Upper lobe of left lung (tissue), 6 donors: Measurements from ENCODE around the gene MAP1A. TPM values are rescaled to one million over a fixed set of nuclear protein-coding genes. Genes with fewer than 3 reads are reported as not detected.

ENCODE experiments used
- ATAC-seq, 2 donors: fragments of 200-7000 bp; cut with Tn5 transposase; one replicate each; pipeline ENCODE4 v1.9.1; 2022; ENCODE audit warnings: mild to moderate bottlenecking in 2 of 2, moderate library complexity in 2 of 2; ENCODE audit not compliant: low FRiP score in 2 of 2
- DNase-seq, 2 donors: peaks; one replicate each; pipeline ENCODE4 v3.0.0-alpha.2; 2019 to 2020
- H3K27ac ChIP-seq, 4 donors: fragments of 200-600 bp; sonication (generic); one replicate each; pipeline ENCODE4 v1.5.1; 2016 to 2019
- H3K27me3 ChIP-seq, 4 donors: fragments of 200-600 bp; sonication (generic); one replicate each; pipeline ENCODE4 v1.5.1; 2017 to 2019
- H3K36me3 ChIP-seq, 4 donors: fragments of 200-600 bp; sonication (generic); one replicate each; pipeline ENCODE4 v1.5.1; 2016 to 2019
- H3K4me1 ChIP-seq, 4 donors: fragments of 200-600 bp; sonication (generic); one replicate each; pipeline ENCODE4 v1.5.1; 2018 to 2019
- H3K4me3 ChIP-seq, 4 donors: fragments of 200-600 bp; sonication (generic); one replicate each; pipeline ENCODE4 v1.5.1; 2017 to 2019; ENCODE audit warnings: mild to moderate bottlenecking in 2 of 4, moderate library complexity in 1 of 4
- H3K9me3 ChIP-seq, 4 donors: fragments of 200-600 bp; sonication (generic); one replicate each; pipeline ENCODE4 v1.5.1; 2018 to 2019
- CTCF ChIP-seq, 6 experiments: fragments of 450-650 bp in 4 of 6; fragments of 200-600 bp in 2 of 6; sonication (generic) in 2 of 6; IDR thresholded peaks; one replicate each; pipeline ENCODE4 v1.5.1; 2016 to 2019; ENCODE audit warnings: antibody characterized with exemption in 6 of 6
- EP300 ChIP-seq, 4 donors: sonication (generic); formaldehyde crosslinking; IDR thresholded peaks; one replicate each; pipeline ENCODE4 v1.5.1; 2017; ENCODE audit warnings: antibody characterized with exemption in 4 of 4, control low read depth in 2 of 4
- POLR2A ChIP-seq, 4 donors: fragments of 450-650 bp; IDR thresholded peaks; one replicate each; pipeline ENCODE4 v1.5.1; 2016 to 2017; ENCODE audit warnings: antibody characterized with exemption in 4 of 4, mild to moderate bottlenecking in 2 of 4
- POLR2AphosphoS5 ChIP-seq, 2 donors: sonication (generic); formaldehyde crosslinking; IDR thresholded peaks; one replicate each; pipeline ENCODE4 v1.5.1; 2017; ENCODE audit warnings: antibody characterized with exemption in 2 of 2
- WGBS, 2 donors: methylation state at CpG; one replicate each; pipeline ENCODE4 v1.1.5; 2017 to 2018; 5-methylcytosine and 5-hydroxymethylcytosine counted together
- total RNA-seq, 6 donors: library from RNA; depleted of rRNA in 4 of 6; stranded (reverse); fragments of >200 nt in 4 of 6; gene quantifications; one replicate each; pipeline versions ENCODE4 v1.1.0 to v1.2.1, GENCODE V29; 2016 to 2021
- donor health status: DM: no; HTN: no; CAD: no; lungs with moderate emphysema.
- donor health status: DM: no; HTN: yes; CAD: no; lungs with severe emphysema.

The MAP1A gene
- total RNA-seq, 6 donors from 2014 or later: 2.9 to 9.8 (median 6.1) TPM

GRCh38 chr15:43492266-43492665 lies 25.1 kb upstream of the MAP1A start:
- Histone ChIP-seq H3K9me3 (no peaks in the 10 kb centered on the region), H3K4me3 (peak overlapping the region; percentile 68 to 96 (median 84)), H3K4me1 (peaks cover 4 to 25% (median 6%) of the 10 kb centered on the region in 4 donors), H3K36me3 (peaks cover 0 to 14% (median 5%) of the 10 kb centered on the region in 4 donors), H3K27me3 (no peaks in the 10 kb centered on the region), H3K27ac (peak overlapping the region; percentile 75 to 89 (median 80))
- DNase-seq (no peak), ATAC-seq (no peak)
- 10 to 12% methylated on average over 7 of the region's 7 CpGs for WGBS, 2 donors
- TF ChIP-seq POLR2A (IDR thresholded peaks at IDR 0.05): no peak
- no peak for TF ChIP-seq EP300 (IDR thresholded peaks at IDR 0.05)
- TF ChIP-seq POLR2AphosphoS5 (IDR thresholded peaks at IDR 0.05): no peak
- no peak for TF ChIP-seq CTCF (IDR thresholded peaks at IDR 0.05)

- WGBS, 2 donors: 2% methylated on average over 35 to 54 of the region's 54 CpGs
- peak within 1 kb of the TSS; percentile 68 to 96 (median 84) for H3K4me3 ChIP-seq
- no peaks in the 10 kb centered on the region for H3K27me3 ChIP-seq
- no peaks in the 10 kb centered on the region for H3K9me3 ChIP-seq
- no peak for TF ChIP-seq CTCF (IDR thresholded peaks at IDR 0.05)
- TF ChIP-seq POLR2AphosphoS5 (IDR thresholded peaks at IDR 0.05): peak; percentile 44 to 59
- TF ChIP-seq EP300 (IDR thresholded peaks at IDR 0.05): no peak
- peak in 1 of 4 donors; percentile 61 for TF ChIP-seq POLR2A (IDR thresholded peaks at IDR 0.05)
- peak within 1 kb of the TSS; percentile 75 to 89 (median 80) for H3K27ac ChIP-seq
- peaks cover 4 to 25% (median 6%) of the 10 kb centered on the region in 4 donors for H3K4me1 ChIP-seq
- ATAC-seq: peak; percentile 98 to 100
- peaks cover 0 to 8% (median 4%) of the 10 kb centered on the region in 4 donors for H3K36me3 ChIP-seq
- DNase-seq: peak; percentile 97 to 99
These were observed 24.5 kb upstream of the MAP1A start, which contains the start of gene TP53BP1 for GRCh38 chr15:43492673-43493601. TP53BP1 (minus strand) TSS chr15:43493156; CDS start chr15:43493043, 113 bp downstream.

GRCh38 chr15:43493703-43494472 lies 23.5 kb upstream of the MAP1A start:
- Histone ChIP-seq H3K36me3 (peaks cover 0 to under 1% (median 0%) of the 10 kb centered on the region in 4 donors), H3K9me3 (no peaks in the 10 kb centered on the region), H3K27ac (peak overlapping the region; percentile 75 to 89 (median 80)), H3K4me1 (peaks cover 4 to 23% (median 6%) of the 10 kb centered on the region in 4 donors), H3K4me3 (peak overlapping the region in 3 of 4 donors; percentile 73 to 96 (median 95)), H3K27me3 (no peaks in the 10 kb centered on the region)
- WGBS, 2 donors: 69 to 78% methylated on average over 7 of the region's 7 CpGs
- no peak for TF ChIP-seq EP300 (IDR thresholded peaks at IDR 0.05)
- no peak for TF ChIP-seq CTCF (IDR thresholded peaks at IDR 0.05)
- TF ChIP-seq POLR2A (IDR thresholded peaks at IDR 0.05): no peak
- no peak for TF ChIP-seq POLR2AphosphoS5 (IDR thresholded peaks at IDR 0.05)
- no peak for DNase-seq
- ATAC-seq: no peak

GRCh38 chr15:43498990-43499389 lies 18.4 kb upstream of the MAP1A start:
- H3K36me3 ChIP-seq: no peaks in the 10 kb centered on the region
- H3K27me3 ChIP-seq: no peaks in the 10 kb centered on the region
- no peak for DNase-seq
- TF ChIP-seq CTCF (IDR thresholded peaks at IDR 0.05): no peak
- no peak for TF ChIP-seq EP300 (IDR thresholded peaks at IDR 0.05)
- no peak for TF ChIP-seq POLR2A (IDR thresholded peaks at IDR 0.05)
- no peak for TF ChIP-seq POLR2AphosphoS5 (IDR thresholded peaks at IDR 0.05)
- 64 to 79% methylated on average over 3 of the region's 3 CpGs for WGBS, 2 donors
- no peak overlapping the region for H3K4me3 ChIP-seq
- no peak for ATAC-seq
- no peaks in the 10 kb centered on the region for H3K4me1 ChIP-seq
- H3K27ac ChIP-seq: no peak overlapping the region
- H3K9me3 ChIP-seq: no peaks in the 10 kb centered on the region
